HS-27A (cell line): Measurements from ENCODE around the gene C9orf85.
A peak's percentile ranks its signal among the peaks of the same experiment; 100 is the strongest.
"Not testable (repeated sequence)": the region's sequence is repeated elsewhere in the genome, so short reads cannot be mapped to it uniquely, and the experiment has no call there.

Experiments
- DNase-seq: peaks from one replicate; pipeline ENCODE4 v3.0.0-alpha.2; 2012; ENCODE audit warnings: low read depth, missing footprints

The C9orf85 gene

DNA sequence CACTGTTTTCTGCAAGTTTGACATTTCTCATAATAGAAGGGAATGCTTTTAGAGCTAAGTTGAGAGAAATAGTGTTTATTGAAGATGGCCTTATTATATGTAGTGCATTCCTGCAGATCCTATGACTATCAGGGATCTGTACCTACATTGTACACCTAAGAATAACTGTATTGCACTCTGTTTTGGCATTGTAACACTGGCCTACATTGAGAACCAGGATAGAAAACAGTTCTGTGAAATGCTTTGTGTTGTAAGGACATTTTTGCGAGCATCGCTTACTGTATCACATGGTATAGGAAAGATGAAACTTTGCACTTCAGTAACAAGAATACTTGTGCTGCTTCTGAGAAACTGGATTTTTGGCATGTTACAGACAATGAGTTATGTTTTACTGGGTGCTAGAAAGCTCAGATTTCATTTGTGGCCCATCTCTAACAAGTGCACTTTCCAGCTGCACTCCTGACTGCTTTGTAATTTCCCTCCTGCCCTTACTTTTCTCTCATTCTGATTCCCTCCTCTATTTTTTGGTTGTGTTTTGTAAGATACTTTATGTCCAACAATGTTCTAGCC, 30.6 kb downstream of the C9orf85 start:
- DNase-seq = no peak

DNA sequence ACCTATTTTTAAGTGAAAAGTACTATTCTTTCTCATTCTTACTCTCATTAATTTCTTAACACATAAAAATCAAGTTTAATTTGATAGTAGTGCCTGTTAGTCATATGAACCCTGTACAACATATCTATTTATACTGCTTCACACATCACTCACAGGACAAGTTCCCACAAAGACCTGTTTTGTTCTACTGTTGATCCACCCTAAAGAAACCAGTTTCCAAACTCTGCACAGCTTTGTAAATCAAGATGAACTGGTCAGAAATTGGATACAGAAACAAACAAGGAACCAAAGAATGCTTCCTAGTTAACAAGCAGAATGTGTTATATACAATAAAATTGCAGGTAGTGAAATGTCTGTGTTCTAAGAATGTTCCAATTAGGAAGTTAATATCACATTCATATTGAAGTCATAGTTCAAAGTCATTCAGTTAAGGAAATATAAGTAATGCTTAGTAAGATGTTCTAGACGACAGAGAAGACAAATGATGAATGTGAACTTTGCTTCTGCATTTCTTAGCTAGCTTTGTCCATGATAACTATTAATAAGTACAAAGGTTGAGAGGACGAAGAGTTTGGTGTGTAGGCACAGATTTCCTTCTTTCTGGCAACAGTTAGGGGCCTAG, 33.4 kb downstream of the C9orf85 start:
- no peak for DNase-seq

DNA sequence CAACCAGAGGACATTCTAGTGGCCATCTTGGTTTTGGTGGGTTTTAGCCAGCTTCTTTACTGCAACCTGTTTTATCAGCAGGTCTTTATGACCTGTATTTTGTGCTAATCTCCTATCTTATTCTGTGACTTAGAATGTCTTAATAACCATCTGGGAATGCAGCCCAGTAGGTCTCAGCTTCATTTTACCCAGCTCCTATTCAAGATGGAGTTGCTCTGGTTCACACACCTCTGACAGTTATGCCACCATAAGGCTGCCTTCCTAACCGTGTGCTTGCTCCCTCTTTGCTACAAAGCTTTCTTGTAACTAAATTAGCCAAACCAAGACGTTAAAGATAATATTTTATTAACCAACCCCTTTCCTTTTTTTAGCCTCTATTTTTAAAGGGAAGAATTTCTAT, 43.2 kb downstream of the C9orf85 start:
- DNase-seq = not testable (repeated sequence)

DNA sequence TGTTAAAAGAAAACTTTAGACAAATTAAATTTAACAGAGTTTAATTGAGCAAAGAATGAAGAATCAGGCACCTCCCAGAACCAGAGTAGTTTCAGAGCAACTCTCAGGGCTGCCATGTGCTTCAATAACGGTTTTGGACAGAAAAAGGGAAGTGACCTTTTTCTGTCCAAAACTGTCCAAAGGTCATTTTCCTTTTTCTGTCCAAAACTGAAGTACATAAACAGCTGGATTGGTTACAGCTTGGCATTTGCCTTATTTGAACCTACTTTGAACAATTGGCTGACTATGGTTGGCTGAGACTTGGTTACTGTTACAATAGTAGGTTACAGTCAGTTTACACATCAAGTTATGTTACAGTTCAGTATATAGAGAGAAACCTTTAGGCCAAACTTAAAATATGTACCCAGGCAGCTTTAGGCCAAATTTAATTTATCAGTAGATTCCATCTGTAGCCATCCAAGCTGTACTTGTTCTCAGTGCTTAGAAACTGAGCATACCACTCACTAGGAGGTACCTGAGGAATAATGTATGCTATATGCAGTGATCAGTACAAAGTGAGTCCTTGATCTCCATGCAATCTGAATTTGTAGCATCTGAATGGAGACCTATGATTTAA, 44.0 kb downstream of the C9orf85 start:
- no peak for DNase-seq

DNA sequence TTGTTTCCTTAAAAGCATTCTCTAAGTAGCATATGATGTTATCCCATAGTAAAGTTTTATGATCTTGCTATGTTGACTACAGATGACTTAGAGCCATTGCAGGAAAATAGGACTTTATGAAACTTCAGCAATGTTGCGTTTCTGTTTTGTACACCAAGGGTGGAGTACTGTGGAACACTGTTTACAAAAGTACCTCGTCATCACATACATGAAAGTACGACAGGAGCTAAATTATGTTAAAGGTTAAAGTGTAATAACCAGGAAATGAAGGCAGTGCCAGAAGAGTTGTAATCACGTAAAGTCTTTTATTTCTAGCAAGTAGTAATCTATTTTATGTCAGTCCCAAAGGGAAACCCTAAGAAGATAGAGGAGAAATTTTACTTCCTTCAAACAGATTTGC, 50.9 kb downstream of the C9orf85 start:
- no peak for DNase-seq

DNA sequence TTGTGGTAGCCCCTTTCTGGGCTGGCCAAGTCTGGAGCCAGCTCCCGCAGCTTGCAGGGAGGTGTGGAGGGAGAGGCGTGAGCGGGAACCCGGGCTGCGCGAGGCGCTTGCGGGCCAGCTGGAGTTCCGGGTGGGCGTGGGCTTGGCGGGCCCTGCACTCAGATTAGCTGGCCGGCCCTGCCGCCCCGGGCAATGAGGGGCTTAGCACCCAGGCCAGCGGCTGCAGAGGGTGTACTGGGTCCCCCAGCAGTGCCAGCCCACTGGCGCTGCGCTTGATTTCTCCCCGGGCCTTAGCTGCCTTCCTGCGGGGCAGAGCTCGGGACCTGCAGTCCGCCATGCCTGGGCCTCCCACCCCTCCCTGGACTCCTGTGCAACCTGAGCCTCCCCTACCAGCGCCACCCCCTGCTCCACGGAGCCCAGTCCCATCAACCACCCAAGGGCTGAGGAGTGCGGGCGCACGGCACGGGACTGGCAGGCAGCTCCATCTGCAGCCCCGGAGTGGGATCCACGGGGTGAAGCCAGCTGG, 52.1 kb downstream of the C9orf85 start:
- DNase-seq = not testable (repeated sequence)

DNA sequence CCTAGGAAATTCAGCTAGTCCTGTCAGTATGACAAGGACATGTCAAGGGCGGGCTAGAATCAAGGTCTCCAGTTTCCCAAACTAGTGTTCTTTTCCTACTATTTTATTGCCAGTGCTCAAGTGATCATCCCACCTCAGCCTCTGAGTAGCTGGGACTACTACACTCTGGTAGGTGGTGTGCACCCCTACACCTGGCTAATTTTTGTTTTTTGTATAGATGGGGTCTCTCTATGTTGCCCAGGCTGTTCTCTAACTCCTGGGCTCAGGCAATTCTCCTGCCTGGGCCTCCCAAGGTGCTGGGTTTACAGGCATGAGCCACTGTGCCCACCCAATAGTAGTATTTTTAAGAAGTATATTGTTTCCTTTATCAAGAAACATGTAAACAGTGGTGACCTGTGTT, 54.0 kb downstream of the C9orf85 start:
- no peak for DNase-seq

DNA sequence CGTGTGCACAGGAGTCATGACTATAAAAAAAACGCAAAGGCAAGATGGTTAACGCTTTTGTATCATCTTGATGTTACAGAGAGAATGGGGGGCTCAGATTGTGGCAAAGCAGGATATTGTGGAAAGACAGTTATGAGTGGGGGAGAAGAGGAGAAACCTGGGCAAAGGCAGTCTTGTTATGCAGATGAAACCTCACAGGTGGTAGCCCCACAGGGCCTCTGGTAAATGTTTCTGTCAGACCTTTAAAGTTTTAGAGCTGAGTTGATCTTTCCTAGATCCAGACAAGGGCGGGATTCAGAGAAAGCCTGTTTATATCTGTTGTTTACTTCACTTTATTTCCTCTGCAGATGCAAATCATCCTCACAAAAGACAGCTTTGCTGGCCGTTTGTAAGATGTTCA, 55.2 kb downstream of the C9orf85 start:
- DNase-seq = no peak

DNA sequence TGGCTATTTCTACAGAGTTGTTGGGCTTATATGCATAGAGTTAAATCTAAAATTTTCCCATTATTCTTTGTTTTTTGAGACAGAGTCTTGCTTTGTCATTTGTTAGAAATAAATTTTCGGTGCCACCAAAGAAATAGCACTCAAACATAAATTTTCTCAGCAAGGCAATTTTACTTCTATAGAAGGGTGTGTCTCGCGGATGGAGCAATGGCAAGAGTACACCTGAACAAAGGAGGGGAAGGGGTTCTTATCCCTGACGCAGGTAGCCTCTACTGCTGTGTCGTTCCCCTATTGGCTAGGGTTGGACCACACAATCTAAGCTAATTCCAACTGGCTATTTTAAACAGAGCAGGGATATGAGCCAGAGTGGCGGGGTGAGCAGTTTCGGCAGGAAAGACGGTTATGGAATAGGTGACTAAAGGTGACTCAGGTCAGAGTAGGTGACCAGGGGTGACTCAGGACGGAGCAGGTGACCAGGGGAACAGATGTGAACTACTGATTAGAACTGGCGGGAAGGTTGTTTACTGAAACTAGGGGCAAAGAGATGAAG, 57.2 kb downstream of the C9orf85 start:
- DNase-seq = no peak

DNA sequence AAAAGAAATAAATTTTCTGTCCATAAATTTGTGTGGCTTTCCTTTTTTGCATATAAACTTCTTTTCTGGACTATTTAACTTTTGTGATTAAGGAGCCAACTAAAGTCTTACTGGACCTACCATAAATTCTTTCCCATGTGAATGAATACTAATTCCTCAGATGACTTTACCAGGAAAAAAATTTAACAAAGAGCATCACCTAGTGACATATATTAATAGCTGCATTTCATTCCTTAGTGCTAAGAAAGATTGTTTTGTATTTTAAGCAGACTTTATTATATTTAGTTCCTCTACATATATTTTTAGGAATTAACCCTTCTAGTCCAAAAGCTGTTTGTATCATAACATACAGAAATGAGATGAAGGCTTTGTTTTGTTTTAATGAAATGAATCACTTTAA, 64.4 kb downstream of the C9orf85 start:
- no peak for DNase-seq

DNA sequence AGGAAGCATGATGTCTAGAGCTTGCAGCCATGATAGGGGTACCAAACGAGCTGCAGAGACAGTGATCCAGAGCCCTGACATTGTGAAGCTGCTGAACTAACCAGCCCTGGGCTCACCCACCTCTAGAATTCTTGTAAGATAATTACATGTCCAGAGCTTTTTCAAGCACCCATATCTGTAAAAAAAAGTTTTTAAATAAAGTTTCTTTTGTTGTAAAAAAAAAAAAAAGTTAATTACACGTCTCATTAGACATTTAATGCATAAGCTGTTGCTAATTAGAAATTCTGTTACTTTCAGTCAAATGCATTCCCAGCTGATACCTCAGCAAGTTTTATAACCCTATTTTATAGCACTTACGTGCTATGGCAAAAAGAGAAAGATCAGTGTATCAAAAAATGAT, 65.6 kb downstream of the C9orf85 start:
- no peak for DNase-seq

DNA sequence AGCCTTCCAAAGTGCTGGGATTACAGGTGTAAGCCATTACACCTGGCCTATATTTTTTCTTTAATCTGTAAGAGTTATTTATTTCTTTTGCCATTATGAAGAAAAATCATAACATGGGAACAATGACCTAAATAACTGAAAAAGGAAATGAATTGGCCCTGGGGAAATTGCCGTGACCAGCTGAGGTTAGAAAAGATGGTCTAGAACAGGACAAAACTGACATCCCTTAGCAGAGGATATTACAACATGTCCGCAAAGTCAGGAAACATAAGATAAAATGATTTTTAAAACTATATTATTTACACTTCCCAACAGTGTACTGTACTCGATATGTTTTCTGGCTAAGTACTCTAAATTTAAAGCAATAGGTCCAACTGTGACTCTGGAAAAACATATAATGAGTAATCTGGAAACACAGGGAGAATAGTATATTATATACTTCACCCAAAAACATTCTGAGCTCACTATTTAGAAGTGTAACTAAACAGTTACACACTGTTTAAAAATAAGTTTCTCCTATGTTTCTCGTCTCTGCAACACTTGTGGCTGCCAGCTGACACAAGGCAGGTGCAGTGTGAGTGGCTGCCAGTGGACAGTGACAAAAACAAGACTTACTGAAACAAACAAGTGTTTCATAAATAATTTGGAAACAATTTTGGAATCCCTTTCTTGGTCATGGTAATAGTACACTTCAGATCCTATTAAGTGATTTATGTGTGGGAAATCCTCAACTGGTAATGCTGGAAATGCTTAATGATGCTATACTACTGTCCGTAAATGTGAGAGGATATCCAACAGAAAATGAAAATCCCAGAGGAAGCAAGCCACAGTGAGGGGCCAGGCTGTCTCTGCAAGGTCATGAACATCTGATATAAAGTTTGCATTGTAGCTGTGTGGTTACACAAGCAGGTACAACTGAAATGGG, 69.1 kb downstream of the C9orf85 start:
- no peak for DNase-seq

DNA sequence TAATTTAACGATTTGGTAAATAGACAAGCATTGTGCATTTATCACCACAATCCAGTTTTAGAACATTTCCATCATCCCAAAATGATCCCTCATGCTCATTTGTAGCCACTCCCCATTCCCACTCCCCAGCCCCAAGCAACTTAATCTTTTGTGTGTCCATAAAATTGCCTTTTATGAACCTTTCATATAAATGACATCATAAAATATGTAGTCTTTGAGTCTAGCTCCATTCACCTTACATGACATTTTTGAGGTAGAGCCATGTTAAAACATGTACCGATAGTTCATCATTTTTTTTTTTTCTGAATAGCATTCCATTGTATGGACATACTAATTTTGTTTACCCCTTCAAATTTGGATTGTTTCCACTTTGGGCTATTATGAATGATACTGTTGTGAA, 70.5 kb downstream of the C9orf85 start:
- no peak for DNase-seq

DNA sequence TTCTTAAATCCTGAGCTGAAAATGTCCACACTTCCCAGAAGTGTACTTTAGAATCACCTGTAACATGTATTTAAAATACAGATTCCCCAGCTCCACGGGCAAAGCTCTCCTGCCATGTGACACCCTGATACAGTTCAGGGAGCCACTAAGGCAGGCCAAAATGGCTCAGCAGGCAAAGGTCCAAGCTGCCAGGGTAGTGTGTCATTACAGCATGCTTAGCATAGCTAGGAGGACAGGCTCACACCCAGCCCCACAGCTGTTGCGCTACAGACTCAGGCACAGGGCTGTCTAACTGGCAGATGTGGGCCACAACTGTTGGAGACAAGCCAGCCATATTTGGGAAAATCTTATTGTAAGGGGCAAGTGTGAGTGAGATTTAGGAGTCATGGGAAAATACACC, 73.0 kb downstream of the C9orf85 start:
- DNase-seq = peak; percentile 59

DNA sequence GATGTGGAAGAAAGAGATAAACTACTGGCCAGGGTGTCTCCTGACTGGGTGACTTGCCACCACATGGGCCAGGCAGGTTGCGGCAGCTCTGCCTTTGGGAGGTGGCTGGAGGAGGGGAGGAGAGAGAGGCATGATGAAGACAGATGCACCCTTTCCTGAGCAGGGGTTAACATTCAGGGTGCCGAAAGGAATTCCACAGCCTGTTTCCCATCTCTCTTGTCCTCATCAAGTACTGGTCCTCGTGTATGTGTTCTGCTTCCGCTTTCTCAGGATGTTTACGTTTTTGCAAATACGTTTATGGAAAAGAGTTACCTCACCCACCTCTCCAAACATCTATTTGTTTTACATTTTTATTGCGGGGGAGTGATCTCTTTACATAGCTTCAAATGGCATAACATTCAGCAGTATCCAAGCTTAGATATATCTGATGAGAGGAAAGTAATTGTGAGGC, 73.4 kb downstream of the C9orf85 start:
- DNase-seq = no peak

DNA sequence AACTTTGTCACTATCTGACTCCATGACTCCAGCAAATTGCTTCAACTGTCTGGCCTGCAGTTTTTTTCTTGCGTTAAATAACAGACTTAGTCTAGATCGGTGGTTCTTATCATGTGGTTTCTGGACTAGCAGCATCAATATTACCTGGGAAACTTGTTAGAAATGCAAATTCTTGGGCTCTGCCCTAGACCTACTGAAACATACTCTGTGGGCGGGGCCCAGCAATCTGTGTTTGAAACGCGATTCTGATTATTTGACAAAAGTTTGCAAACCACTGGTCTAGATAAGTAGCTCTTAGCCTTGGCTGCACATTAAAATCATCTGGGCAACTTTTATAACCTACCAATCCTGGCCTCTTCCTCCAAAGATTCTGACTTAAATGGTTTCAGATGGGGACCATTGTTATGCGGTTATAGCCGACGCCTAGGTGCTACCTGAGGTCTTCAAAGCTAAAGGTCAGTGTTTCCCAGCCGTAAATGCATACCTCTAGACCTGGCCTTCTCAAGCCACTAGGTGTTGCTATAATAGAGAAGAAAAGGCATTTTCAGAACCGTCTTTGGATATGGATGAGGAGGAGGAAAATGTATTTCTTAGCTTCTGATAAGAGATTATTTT, 74.0 kb downstream of the C9orf85 start:
- no peak for DNase-seq

DNA sequence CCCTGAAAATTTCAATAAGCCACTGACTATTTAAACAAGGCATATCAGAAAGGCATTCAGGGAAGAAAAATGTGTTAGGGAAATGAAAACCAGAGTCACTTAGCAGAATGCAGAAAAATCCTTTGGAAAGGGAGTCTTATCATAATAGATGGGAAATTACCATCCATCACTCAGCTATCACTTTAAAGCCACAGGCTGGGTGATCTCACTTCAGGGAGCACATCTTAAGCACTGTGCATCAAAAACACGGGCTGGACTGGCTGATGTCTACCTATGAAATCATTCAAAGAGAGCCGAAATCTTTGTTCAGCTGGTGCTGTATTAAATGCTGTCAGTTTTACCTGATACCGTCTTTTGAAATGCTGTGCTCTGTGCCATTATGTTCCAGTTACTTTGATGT, 75.5 kb downstream of the C9orf85 start:
- DNase-seq = no peak

DNA sequence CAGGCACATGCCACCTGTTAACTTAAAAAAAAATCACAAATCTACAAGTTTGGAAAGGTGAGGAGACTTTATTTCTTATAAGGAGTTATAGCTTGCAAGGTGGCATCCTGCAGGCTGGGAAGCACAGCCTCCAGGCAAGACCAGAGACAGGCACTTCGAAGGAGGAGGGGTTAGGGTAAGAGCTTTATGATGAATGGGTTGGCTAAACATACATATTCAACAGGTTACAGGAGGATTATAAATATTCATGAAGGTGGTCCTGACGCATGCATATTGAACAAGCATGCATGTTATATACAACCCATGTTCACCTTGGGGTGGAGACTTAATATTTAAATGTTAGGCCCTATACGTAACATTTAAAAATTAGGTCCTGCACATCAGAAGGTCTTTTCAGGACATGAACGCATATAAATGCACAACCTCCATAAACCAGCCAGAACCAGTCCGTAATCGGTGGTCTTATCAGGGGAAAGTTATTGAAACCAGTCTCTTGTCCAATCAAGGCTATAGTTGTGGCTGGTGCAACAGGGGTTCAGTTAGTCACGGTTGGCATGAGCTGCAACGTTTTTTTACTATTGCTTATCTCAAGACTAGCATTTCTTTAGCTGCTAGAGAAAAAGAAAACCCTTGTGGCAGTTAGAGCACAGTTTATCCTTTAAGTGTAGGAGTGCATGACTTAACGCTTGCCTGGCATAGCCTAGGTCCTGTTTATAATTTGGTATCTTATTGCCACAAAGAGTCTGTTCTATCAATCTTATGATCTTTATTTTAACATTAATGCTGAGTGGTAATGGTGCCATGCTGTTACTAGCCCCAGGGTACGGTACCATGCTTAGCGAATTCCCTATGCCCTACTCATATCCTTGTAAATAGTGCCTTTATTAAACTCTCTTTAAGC, 76.3 kb downstream of the C9orf85 start:
- DNase-seq = no peak

DNA sequence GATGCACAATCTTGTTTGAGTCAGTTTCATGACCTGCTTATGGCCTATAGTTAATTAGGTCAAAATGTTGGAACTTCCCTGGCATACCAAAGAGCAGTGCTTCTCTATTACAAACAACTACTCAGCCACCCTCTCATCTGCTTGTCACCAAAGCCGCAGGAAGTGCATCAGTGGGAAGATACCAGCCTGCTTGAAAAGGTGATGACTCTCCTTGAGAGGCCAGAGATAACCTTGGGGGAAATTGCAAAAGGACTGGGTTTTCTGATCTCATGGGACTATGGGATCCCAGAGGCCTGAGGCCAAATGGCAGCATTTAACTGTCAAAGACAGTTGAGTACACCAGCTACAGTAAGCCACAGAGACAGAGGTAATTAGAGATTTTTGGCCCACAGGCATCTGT, 79.0 kb downstream of the C9orf85 start:
- DNase-seq = no peak

DNA sequence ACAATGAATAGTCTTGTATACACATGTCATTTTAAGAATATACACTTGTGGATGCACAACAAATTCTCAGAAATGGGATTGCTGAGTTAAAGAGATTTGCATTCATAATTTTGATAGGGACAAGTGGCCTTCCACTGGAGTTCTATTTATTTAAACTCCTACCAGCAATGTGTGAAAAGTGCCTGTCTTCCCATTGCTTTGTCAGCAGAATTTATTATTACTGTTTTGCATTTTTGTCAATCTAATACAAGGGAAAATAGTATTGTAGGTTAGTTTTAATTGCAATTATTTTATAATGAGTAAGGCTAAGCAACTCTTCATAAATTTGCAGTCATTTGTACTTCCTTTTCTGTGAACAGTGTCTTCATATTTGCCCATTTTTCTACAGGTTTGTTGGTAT, 94.0 kb downstream of the C9orf85 start:
- no peak for DNase-seq

DNA sequence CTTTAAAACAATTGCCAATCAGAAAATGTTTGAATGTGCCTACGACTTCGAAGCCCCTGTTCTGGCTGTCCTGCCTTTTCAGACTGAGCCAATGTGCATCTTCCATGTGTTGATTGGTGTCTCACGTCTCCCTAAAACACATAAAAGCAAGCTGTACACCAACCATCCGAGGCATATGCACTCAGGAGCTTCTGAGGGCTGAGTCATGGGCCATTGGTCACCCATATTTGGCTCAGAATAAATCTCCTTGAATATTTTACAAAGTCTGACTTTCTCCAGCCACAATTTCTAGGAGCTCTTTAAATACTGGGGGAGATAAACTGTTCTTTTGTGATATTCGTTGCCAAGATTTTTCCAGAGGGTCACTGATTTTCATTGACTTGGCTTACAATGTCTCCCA, 95.1 kb downstream of the C9orf85 start:
- no peak for DNase-seq
